Measurements from ENCODE around the gene MAP4K4.

The MAP4K4 gene

GRCh38 chr2:101779190-101779589, 81.7 kb downstream of the MAP4K4 start:
- Histone ChIP-seq H3K36me3 (ENCODE audit: control insufficient read depth, insufficient read depth, low read length) (no peaks in the 10 kb centered on the region), H3K27me3 (ENCODE audit: control insufficient read depth, insufficient read depth, low read length) (no peaks in the 10 kb centered on the region), H3K4me3 (ENCODE audit: low read length) (no peak overlapping the region), H3K4me1 (ENCODE audit: control insufficient read depth, insufficient read depth, low read length) (peaks cover 13% of the 10 kb centered on the region), H3K9me3 (ENCODE audit: control insufficient read depth, low read length) (no peaks in the 10 kb centered on the region), H3K9ac (ENCODE audit: low read length) (no peak overlapping the region)

- H3K36me3 ChIP-seq (ENCODE audit: control insufficient read depth, insufficient read depth, low read length) = no peaks in the 10 kb centered on the region
- H3K4me3 ChIP-seq (ENCODE audit: low read length) = no peak overlapping the region
- no peaks in the 10 kb centered on the region for H3K27me3 ChIP-seq (ENCODE audit: control insufficient read depth, insufficient read depth, low read length)
- peaks cover 13% of the 10 kb centered on the region for H3K4me1 ChIP-seq (ENCODE audit: control insufficient read depth, insufficient read depth, low read length)
- H3K9me3 ChIP-seq (ENCODE audit: control insufficient read depth, low read length) = no peaks in the 10 kb centered on the region
- H3K9ac ChIP-seq (ENCODE audit: low read length) = no peak overlapping the region
Observed at GRCh38 chr2:101779656-101780055, 82.1 kb downstream of the MAP4K4 start.

- H3K4me1 ChIP-seq (ENCODE audit: control insufficient read depth, insufficient read depth, low read length) = peaks cover 3% of the 10 kb centered on the region
Observed at GRCh38 chr2:101781326-101781725, 83.8 kb downstream of the MAP4K4 start.

GRCh38 chr2:101781791-101782426, 84.4 kb downstream of the MAP4K4 start:
- H3K27me3 ChIP-seq (ENCODE audit: control insufficient read depth, insufficient read depth, low read length) = no peaks in the 10 kb centered on the region
- no peaks in the 10 kb centered on the region for H3K36me3 ChIP-seq (ENCODE audit: control insufficient read depth, insufficient read depth, low read length)
- H3K9me3 ChIP-seq (ENCODE audit: control insufficient read depth, low read length) = no peaks in the 10 kb centered on the region
- H3K9ac ChIP-seq (ENCODE audit: low read length) = no peak overlapping the region
- peaks cover 3% of the 10 kb centered on the region for H3K4me1 ChIP-seq (ENCODE audit: control insufficient read depth, insufficient read depth, low read length)
- H3K4me3 ChIP-seq (ENCODE audit: low read length) = no peak overlapping the region

More at GRCh38 chr2:101781326-101781725, 83.8 kb downstream of the MAP4K4 start:
- Histone ChIP-seq H3K36me3 (ENCODE audit: control insufficient read depth, insufficient read depth, low read length) (no peaks in the 10 kb centered on the region), H3K27me3 (ENCODE audit: control insufficient read depth, insufficient read depth, low read length) (no peaks in the 10 kb centered on the region), H3K9me3 (ENCODE audit: control insufficient read depth, low read length) (no peaks in the 10 kb centered on the region), H3K9ac (ENCODE audit: low read length) (no peak overlapping the region), H3K4me3 (ENCODE audit: low read length) (no peak overlapping the region)

- Histone ChIP-seq H3K9me3 (ENCODE audit: control insufficient read depth, low read length) (no peaks in the 10 kb centered on the region), H3K36me3 (ENCODE audit: control insufficient read depth, insufficient read depth, low read length) (no peaks in the 10 kb centered on the region), H3K4me1 (ENCODE audit: control insufficient read depth, insufficient read depth, low read length) (peaks cover 3% of the 10 kb centered on the region), H3K27me3 (ENCODE audit: control insufficient read depth, insufficient read depth, low read length) (no peaks in the 10 kb centered on the region), H3K4me3 (ENCODE audit: low read length) (no peak overlapping the region), H3K9ac (ENCODE audit: low read length) (no peak overlapping the region)
Observed at GRCh38 chr2:101782427-101782792, 84.9 kb downstream of the MAP4K4 start.

- H3K27me3 ChIP-seq (ENCODE audit: control insufficient read depth, insufficient read depth, low read length) = no peaks in the 10 kb centered on the region
- peaks cover 10% of the 10 kb centered on the region for H3K4me1 ChIP-seq (ENCODE audit: control insufficient read depth, insufficient read depth, low read length)
- no peaks in the 10 kb centered on the region for H3K9me3 ChIP-seq (ENCODE audit: control insufficient read depth, low read length)
- H3K36me3 ChIP-seq (ENCODE audit: control insufficient read depth, insufficient read depth, low read length) = no peaks in the 10 kb centered on the region
- no peak overlapping the region for H3K4me3 ChIP-seq (ENCODE audit: low read length)
- H3K9ac ChIP-seq (ENCODE audit: low read length) = no peak overlapping the region
Observed at GRCh38 chr2:101787097-101787496, 89.6 kb downstream of the MAP4K4 start.

GRCh38 chr2:101788565-101788964, 91.1 kb downstream of the MAP4K4 start:
- no peaks in the 10 kb centered on the region for H3K36me3 ChIP-seq (ENCODE audit: control insufficient read depth, insufficient read depth, low read length)
- H3K9me3 ChIP-seq (ENCODE audit: control insufficient read depth, low read length) = no peaks in the 10 kb centered on the region
- no peak overlapping the region for H3K9ac ChIP-seq (ENCODE audit: low read length)
- H3K4me3 ChIP-seq (ENCODE audit: low read length) = no peak overlapping the region
- H3K4me1 ChIP-seq (ENCODE audit: control insufficient read depth, insufficient read depth, low read length) = peaks cover 10% of the 10 kb centered on the region
- H3K27me3 ChIP-seq (ENCODE audit: control insufficient read depth, insufficient read depth, low read length) = no peaks in the 10 kb centered on the region

GRCh38 chr2:101788995-101789970, 91.8 kb downstream of the MAP4K4 start:
- no peaks in the 10 kb centered on the region for H3K36me3 ChIP-seq (ENCODE audit: control insufficient read depth, insufficient read depth, low read length)
- H3K9ac ChIP-seq (ENCODE audit: low read length) = no peak overlapping the region
- H3K27me3 ChIP-seq (ENCODE audit: control insufficient read depth, insufficient read depth, low read length) = no peaks in the 10 kb centered on the region
- no peaks in the 10 kb centered on the region for H3K9me3 ChIP-seq (ENCODE audit: control insufficient read depth, low read length)
- H3K4me1 ChIP-seq (ENCODE audit: control insufficient read depth, insufficient read depth, low read length) = peaks cover 10% of the 10 kb centered on the region
- no peak overlapping the region for H3K4me3 ChIP-seq (ENCODE audit: low read length)

- no peaks in the 10 kb centered on the region for H3K27me3 ChIP-seq (ENCODE audit: control insufficient read depth, insufficient read depth, low read length)
- H3K4me3 ChIP-seq (ENCODE audit: low read length) = no peak overlapping the region
- no peaks in the 10 kb centered on the region for H3K9me3 ChIP-seq (ENCODE audit: control insufficient read depth, low read length)
- H3K36me3 ChIP-seq (ENCODE audit: control insufficient read depth, insufficient read depth, low read length) = no peaks in the 10 kb centered on the region
- peaks cover 10% of the 10 kb centered on the region for H3K4me1 ChIP-seq (ENCODE audit: control insufficient read depth, insufficient read depth, low read length)
- no peak overlapping the region for H3K9ac ChIP-seq (ENCODE audit: low read length)
Observed at GRCh38 chr2:101790416-101790815, 92.9 kb downstream of the MAP4K4 start.

GRCh38 chr2:101790857-101791256, 93.3 kb downstream of the MAP4K4 start:
- Histone ChIP-seq H3K36me3 (ENCODE audit: control insufficient read depth, insufficient read depth, low read length) (no peaks in the 10 kb centered on the region), H3K27me3 (ENCODE audit: control insufficient read depth, insufficient read depth, low read length) (no peaks in the 10 kb centered on the region), H3K4me1 (ENCODE audit: control insufficient read depth, insufficient read depth, low read length) (peaks cover 10% of the 10 kb centered on the region), H3K4me3 (ENCODE audit: low read length) (no peak overlapping the region), H3K9ac (ENCODE audit: low read length) (no peak overlapping the region), H3K9me3 (ENCODE audit: control insufficient read depth, low read length) (no peaks in the 10 kb centered on the region)

- Histone ChIP-seq H3K4me1 (ENCODE audit: control insufficient read depth, insufficient read depth, low read length) (peaks cover 10% of the 10 kb centered on the region), H3K9ac (ENCODE audit: low read length) (no peak overlapping the region), H3K9me3 (ENCODE audit: control insufficient read depth, low read length) (no peaks in the 10 kb centered on the region), H3K27me3 (ENCODE audit: control insufficient read depth, insufficient read depth, low read length) (no peaks in the 10 kb centered on the region), H3K4me3 (ENCODE audit: low read length) (no peak overlapping the region), H3K36me3 (ENCODE audit: control insufficient read depth, insufficient read depth, low read length) (no peaks in the 10 kb centered on the region)
Observed at GRCh38 chr2:101792208-101792607, 94.7 kb downstream of the MAP4K4 start.

- H3K9ac ChIP-seq (ENCODE audit: low read length) = no peak overlapping the region
- peaks cover 10% of the 10 kb centered on the region for H3K4me1 ChIP-seq (ENCODE audit: control insufficient read depth, insufficient read depth, low read length)
- no peak overlapping the region for H3K4me3 ChIP-seq (ENCODE audit: low read length)
- H3K36me3 ChIP-seq (ENCODE audit: control insufficient read depth, insufficient read depth, low read length) = no peaks in the 10 kb centered on the region
- H3K9me3 ChIP-seq (ENCODE audit: control insufficient read depth, low read length) = no peaks in the 10 kb centered on the region
- H3K27me3 ChIP-seq (ENCODE audit: control insufficient read depth, insufficient read depth, low read length) = no peaks in the 10 kb centered on the region
Observed at GRCh38 chr2:101793277-101793969, 95.9 kb downstream of the MAP4K4 start.
